HG03469 (cell line): ENCODE results near the gene LBH.

ENCODE experiments used
- ATAC-seq: cut with Tn5 transposase; IDR thresholded peaks from one replicate; pipeline ENCODE4 v1.9.1; 2021; ENCODE audit warnings: mild to moderate bottlenecking, moderate library complexity, moderate number of reproducible peaks; ENCODE audit not compliant: unreplicated experiment

LBH gene

DNA sequence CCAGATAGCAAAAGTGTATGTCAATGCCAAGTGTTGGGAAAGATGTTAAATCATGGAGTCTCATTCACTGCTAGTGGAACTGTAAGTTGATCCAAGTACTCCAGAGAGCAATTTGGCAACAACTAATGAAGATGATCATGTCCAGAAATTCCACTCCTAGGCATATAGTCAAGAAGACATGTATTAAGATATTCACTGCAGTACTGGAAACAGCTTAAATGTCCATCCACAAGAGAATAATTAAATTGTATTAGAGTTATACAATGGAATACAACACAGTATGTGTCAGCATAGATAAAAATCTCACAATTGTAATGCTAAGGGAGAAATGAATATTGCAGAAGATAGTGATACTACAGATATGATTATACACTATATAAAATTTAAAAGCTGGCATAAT lies 15.2 kb upstream of the LBH start:
- ATAC-seq, result no peak

DNA sequence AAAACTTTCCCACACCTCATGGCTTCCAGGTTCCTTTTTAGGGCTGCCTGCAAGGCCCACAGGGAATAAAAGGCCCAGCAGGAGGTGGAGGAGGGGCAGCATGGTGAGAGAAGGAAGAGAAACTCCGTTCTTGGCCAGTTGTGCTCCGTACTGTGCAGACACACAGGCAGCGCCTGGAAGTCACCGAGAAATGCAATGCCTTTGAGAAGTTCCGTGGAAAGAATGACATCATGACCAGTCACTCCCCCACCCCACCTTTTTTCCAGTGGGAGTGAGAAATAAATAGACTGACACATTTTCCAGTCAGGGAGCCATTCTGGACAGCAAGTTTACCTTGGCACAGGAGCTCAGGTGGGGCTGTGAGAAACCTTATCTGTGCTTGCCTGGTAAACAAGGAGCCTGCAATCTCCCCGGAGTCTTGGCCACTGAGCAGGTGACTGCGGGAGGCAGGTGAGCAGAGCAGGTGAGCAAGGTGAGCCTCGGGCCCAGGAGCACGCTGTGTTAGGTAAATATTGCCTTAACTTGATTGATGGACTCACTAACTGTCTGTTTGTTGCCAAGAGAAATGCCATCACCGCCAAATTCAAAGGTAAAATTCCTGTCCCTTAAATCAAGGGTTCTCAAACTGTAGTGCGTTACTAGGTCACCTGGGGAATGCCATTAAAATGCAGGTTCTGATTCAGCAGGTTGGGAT lies 13.5 kb upstream of the LBH start:
- no peak for ATAC-seq

DNA sequence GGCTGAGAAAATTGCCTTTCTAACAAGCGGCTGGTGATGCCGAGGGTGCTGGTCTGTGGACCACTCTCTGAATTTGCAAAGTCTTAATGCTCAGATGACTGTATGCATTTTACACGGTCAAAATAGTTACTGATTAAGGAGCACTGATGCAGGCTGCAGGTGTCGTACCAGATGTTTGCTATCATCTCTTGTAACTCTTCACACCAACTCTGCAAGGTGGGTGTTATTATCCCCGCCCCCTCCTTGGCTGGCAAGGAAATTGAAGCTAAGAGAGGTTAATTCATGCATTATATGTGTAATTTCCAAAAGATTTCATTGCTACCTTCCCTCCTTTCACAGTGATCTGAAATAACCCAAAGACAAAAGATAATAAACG lies 13.0 kb upstream of the LBH start:
- ATAC-seq, result no peak

DNA sequence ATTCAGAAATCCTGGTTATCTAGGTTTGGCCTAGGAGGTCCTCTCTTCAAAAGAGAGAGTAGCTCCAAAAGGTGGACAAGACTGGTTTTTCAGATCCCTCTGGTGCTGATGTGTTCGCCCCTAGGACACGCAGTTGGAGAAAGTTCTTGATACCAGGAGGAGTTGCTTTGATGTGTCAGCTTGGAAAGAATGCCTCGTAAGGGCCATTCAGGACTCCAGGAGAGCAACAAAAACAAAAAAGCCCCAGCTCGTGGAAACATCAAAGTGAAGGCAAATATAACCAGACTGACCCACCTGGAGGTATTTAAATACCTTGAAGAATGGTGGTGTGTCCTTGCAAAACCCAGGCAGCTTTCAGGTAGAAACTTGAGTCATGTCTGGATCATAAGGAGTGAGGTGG lies 12.5 kb upstream of the LBH start:
- ATAC-seq, result no peak

DNA sequence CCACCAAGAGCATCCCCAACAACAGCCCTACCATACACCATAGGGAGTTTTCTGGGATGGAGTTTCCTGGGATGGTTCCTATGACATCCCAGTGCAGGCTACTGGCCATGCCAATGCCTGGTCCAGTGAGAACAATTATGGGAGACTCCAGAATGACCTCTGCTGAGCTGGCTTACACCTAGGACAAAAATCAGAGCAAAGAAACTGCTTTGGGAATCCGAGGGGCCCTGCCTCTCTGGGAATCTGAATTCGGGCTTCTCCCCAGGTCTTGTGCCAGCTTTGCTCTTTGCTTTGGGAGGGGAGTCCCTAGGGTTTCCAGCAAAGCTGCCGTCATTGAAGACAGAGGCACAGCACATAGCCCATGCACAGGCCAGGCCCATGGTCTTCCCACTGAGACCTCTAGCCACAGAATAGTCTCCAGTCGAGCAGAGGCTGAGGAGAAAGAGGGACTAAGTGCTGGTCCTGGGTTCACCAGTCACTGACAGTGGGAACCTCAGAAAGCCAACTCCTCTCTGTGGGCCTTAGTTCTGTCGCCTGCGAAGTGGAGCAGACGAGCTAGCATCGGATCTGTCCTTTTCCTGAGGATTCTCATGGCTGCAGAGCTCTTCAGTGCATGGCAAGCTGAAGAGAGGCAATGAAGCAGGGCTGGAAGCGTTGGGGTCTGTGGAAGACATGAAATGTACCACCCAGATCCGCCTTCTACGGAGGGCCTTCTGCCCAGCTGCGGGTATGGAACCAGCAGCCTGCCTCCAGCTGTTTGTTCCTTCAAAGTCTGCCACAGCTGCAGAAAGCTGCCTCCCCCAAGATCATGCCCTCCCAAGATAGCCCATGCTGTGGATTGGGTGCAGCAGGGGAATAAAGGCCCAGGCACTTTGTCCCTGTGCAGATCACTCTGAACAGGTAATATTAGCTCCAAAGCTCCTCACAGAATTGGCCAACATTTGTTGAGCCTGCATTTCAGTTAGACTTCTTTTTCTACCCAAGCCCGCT lies 11.2 kb upstream of the LBH start:
- no peak for ATAC-seq

DNA sequence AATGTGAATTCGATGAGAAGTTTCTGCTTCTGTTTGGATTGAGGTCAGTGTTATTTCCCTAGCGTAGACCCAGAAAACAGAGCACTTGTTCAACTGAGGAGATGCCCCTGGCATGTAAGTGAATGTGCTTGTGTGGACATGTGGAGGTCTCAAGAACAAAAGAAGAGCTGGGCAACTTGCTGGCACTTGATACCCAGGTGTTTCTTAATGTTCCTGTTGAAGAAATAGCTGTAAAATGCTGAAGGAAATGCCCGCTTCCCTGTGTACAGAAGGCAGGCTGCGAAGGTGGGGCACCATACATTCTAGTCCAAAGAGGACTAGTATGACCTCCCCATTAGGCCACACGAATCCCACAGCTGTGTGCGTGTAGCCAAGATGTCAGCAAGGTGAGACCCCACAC lies 9.8 kb upstream of the LBH start:
- no peak for ATAC-seq

DNA sequence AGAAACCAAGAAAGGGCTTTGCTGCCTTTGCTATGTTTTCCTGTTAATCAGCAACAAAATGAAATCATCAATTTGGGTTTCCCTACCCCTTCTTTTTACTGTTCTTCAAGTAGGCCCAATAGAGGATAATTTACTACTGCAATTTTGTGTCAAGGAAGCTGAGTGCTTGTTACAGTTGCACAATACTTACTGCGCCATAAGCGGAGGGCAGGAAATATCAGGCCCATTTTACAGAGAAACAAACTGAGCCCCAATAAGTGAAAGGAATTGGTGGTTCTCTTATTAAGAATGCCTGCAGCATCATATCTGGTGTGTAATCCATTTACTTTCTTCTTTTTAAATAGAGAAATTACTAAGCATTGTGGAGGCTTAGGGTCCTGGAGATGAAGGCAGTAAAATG lies 9.3 kb upstream of the LBH start:
- no peak for ATAC-seq

DNA sequence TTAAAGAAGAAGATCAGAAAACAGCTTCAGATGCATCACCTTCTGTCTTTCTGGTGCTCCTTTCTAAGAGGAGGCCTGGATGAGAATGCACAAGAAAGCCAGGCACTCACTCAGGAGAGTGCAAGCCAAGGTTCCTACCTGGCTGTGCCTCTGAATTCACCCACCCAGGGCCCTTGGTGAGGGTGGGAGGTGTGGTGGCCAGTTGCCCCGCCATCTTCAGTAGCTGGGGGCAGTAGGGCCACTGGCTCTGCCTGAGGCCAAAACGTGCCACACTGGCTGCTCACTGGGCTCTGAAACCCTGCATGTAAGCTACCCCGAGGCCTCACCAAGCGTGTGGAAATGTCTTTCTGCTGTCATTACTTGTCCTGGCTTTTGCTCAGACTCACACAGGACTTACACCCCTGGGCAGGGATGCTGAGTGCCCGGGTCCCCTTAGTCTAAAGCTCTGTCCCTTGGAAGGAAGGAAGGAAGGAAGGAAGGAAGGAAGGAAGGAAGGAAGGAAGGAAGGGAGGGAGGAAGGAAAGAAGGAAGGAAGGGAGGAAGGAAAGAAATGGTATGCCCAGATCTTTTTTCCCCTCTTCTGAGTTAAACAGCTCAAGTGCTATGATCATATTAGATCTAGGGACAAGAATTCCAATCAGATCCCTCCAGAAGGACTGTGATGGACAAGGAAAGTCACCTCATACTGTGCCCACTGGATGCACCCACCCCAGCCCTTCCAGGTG lies 8.5 kb upstream of the LBH start:
- no peak for ATAC-seq

DNA sequence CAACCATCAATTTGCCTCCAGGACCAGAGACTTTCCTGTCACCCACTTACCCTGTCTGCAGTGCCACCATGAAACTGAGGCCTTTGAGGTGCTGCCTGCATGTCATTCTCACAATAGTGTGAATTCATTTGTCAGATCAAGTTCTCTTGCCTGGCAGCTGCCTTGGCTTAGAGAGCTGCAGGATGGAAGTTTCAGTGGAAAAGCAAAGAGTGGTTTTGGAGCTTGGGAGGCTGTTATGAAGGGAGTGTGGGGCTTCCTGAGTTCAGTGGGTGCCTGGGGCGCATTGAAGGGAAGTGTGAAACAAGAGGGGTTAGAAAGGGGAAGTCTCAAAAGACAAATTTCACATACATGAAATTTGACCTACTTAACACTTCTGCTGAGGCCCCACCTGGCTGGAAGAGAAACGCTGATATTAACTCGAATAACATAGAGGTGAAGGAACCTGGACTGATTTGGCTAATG lies 7.9 kb upstream of the LBH start:
- ATAC-seq, result no peak

DNA sequence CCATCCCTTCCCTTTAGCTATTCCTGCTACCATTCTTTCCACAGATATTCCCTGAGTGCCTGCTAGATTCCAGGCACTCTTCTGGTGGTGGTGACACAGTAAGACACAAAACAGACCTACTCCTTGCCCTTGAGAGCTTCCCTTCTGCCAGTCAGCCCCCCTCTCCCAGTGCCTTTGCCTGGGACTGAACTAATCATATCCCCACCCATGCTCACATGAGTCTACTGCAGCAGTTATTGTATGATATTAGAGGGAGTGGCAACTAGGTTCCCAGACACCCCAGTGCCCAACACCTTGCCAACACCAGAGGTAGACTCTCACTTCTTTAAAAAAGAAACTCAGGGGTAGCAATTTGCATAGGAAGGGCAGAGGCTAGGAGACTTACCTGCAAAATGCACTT lies 7.2 kb upstream of the LBH start:
- ATAC-seq, result no peak

DNA sequence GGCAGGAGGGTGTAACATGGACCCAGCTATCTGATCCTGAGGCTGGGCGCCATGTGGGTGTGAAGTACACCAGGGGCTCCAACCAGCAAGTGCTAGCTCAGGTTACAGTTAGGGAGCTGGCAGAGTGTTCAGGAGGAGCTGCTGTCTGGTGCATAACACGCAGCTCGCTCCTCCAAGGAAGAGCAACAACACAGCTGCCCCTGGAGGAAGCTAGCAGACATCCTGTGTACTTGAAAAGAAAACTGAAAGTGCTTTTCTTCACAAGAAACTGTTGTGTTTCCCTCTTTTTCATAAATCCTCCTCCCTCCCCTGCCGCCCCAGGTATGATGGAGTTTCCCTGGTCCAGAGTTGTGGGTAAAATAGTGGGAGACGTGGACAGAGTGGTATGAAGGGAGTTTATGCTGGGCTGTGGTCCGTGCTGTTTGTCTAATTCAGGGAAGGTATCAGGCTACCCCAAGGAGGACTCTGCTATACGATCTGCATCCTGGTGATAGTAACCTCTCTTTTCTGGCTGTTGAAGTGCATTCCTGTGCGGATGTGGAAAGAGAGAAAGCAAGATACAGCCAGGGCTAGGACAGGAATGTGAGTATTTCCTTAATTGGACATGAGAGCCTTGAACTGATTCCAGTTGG lies 6.1 kb upstream of the LBH start:
- no peak for ATAC-seq

DNA sequence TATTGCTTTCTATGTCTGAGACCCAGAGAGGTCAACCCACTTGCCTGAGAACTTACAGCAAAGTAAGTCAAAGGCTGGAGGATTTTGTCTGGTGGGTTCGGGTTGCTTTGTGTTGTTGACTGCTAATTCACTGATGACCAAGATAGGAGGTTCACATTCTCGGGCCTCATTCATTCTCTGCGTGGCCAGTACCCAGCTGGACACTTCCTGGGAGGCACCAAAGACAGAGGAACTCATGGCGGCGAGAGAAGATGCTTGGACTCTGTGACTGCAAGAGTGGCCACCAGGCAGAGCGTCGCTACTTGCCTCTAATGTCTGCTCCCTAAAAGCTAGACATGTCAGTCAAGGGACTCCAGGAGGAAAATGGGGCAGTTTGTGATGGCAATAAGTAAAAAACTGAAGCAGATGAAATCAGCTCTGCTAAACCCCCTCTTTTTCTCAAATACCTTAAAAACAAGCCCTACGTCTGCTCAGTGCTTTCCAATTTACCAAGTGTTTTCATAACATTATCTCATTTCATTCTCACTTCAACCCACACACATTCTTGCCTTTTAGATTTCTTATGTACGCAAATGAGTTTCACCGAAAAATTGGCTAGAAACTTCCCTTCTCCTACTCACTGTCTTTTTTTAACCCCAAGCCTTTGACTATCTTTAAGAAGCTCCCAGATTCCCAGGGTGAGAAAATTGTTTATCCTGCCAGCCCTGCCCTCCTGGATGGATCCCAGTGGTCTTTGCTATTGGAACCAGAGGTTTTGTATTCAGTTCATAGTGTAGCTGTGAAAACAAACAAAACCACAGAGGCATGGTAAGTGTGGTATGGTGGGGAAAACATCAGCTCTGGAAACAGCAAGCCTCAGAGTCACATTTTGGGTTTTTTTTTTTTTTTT lies 4.9 kb upstream of the LBH start:
- ATAC-seq, result no peak

DNA sequence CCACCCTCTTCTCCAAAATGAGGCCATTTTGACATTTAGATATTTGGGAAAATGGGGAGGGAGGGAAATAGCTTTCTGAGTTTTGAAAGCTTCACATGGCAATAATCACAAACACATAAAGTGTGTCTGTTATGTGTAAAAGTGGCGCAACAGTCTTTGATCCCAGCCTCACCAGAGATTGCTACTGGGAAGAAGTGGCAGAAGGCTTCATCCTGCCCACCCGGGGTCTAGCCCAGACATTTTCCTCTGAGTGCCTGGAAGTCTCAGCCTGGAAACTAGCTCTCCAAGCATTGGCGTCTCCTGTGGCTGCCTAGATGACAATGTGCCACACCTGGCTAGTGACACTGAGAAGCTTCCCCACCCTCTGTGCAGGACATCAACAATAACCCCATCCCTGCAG lies 1.7 kb upstream of the LBH start:
- no peak for ATAC-seq

DNA sequence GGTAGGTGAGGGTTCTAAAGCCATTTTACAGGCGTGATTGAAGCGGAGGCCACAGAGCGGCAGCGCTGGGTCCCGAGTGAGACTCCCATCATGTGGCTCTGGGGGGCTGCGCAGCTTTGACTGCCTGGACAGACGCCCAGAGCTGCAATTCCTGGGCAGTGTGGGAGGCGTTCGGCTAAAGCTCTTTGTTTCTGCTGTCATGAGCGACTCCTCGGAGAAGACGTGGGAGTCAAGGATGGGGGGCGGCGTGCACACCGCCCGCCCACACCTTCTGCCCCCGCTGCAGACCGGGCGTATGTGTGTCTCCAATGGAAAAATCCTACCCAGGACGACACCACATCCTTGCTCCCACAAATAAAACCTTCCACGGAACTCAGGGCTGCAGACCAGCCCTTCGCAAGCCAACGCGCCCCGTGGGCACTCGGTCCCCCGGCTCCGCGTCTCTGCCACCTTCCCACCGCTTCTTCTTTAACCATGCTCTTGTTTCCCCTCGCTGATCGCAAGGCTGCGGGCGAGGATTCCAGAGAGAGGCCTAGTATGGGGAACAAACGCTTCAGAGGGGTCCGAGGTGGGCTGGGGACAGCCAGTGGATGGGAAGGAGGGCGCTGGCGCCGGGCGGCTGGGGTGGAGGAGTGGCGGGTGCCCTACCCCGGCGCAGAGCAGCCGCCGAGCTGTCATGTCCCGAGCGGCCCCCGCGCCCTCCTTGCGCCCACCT lies 680 bp upstream of the LBH start:
- ATAC-seq, result no peak

DNA sequence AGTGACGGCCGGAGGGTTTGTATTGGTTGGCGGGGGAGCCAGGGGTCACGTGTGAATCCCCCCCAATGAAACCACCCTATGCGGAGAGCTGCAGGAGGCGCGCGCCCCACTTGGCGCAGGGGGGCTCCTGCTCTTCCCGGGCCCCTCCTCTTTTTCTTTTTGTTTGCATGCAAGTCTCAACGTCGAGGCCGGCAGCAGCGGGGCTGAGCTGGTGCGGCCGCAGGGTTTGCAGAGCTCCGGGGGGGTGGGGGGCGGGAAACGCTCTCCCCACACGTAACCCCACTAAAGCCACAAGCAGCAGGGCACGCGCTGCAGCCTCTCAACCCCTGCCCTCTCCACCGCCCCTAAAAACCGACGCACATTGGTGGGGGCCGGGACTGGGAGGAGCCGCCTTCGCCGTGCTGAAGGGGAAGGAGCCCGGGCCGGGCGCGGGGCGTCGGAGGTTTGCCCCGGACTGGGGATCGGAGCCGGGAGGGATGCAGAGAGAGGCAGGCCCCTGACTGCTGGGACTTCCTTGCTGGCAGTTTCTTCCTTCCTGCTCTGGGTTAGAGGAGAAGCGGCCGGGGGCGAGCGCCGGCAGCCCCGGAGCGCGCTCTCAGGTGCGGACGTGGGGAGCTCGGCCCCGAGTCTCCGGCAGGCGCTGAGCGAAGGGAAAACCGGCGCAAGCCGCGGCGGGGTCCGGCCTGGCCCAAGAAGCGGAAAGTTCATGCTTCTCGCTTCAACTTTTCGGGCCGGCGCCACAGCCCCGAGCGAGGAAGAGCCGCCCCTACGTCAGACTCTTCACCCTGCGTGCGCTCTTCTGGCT lies 864 bp downstream of the LBH start:
- ATAC-seq, result peak; percentile 19

DNA sequence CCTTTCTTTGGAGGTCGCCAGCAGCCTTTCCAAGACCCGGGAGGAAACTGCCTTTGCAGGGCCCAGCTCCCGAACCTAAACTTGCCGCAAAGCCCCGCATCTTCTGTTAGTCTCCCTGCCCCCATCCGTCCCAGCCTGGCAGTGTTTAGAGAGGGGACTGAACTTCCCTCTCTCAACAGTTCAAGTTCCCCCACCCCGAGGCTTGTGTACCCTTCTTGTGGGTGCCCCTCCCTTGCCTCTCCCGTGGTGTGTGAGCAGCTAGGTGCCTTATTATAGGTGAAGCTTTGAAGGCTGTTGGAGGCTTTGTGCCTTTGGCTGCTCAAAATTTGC lies 1.4 kb downstream of the LBH start:
- no peak for ATAC-seq

DNA sequence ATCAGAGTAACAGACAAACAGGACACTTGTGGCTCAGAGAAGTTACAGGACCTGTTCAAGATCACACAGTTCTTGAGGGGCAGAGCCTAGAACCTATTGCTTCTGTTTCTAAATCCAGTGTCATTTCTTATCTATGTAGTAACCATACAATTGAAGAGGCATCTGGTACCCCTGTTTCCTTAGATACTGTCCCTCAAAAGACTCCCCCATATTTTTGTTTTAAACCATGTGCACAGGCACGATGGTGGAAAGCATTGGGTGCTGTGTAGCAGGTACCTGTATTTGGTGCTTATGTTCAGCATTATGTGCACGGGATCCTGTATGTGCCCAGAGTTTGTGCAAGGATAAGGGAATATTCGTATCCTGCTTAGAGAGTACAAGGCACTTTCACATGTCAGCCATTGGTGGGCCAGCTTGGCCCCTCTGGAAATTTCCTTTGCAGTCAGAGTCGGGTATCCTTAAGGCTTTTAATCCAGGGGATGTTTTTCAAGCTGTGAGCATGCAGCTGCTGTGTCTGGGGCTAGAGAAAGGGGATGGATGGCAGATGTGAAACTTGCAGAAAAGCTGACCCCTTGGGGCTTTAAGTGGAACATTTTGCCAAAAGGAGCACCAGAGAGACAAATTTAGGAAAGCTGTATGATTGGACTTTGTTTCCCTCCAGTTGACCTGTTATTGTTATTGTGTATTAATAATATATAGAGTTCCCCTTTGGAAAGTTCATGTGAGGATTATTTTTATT lies 2.1 kb downstream of the LBH start:
- no peak for ATAC-seq
